ENCODE measurements around the gene DNASE1L1. TPM values are rescaled to one million over a fixed set of nuclear protein-coding genes. Genes with fewer than 3 reads are reported as not detected.

DNASE1L1 gene
- total and polyA plus RNA-seq, 2 donors (not counting 1 experiment from before 2014, with no cell fraction given) = 24.6 to 49.2 TPM

DNA sequence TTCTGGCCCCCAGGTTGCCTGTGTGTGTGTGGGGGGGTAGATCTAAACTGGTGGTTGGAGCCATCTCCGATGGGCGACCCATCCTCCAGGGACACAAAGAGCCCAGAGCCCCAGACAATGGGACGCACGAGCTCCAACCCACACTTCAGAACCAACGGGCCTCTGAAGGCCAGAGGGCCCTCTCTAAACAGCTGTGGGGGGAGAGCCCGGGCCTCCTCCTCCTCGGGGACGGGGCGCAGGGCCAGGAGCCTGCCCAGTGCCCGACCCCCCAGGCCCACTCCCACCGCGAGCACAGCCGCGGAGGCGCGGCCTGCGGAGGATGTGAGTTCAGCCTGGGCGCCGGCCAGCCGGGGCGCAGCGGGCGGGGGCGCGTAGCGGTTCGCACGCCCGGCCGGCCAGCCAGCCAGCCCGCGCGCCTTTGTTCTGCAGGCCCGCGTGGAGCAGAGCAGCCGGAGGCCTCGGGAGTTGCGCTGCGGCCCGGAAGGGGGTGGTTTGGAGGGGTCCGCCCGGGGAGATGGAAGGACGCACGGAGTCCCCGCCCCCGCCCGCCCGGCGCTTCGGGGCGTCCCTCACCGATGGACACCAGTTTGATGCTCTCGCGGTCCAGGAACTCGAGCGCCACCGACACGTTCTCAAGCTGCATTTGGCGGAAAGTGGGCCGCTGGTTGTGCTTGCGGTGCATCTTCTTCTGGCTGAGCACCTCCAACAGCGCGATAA is 38.6 kb downstream of the DNASE1L1 start:
- intact Hi-C loops (cut with micrococcal nuclease) = loop anchor here (1.0 to 10.0 kb wide), 4 partner anchors 9 to 444 kb away; partner anchors contain the start of genes ARHGAP4, EMD, FAM3A and MECP2
- H3K4me2 ChIP-seq (replicated peaks; ENCODE audit: low read depth, low read length, poor library complexity, severe bottlenecking) = peak overlapping the region; percentile 80
- H3K79me2 ChIP-seq (ENCODE audit: control insufficient read depth, insufficient read depth, low read length) = peaks cover 49% of the 10 kb centered on the region
- no peaks in the 10 kb centered on the region for H3K9me3 ChIP-seq (ENCODE audit: control extremely low read depth in 1 of 3, control insufficient read depth in 2 of 3, insufficient read depth in 1 of 3, low read length in 2 of 3)
- ChIA-PET POLR2A (interaction anchor here (0.5 to 2.5 kb wide), 15 partner anchors 9 to 402 kb away, joined by 3 to 14 read pairs (median 6); partner anchors contain the start of genes EMD, HCFC1 and RPL10), CTCF (interaction anchor here (1.3 kb wide), 1 partner anchor 165 kb away, joined by 3 read pairs; no protein-coding TSS in a partner anchor)
- Mint-ChIP-seq H3K27ac (peak overlapping the region; percentile 88), H3K4me3 (peak overlapping the region; percentile 93), H3K9me3 (ENCODE audit: insufficient read depth) (no peaks in the 10 kb centered on the region), H3K27me3 (no peaks in the 10 kb centered on the region), H3K4me1 (peaks cover 25% of the 10 kb centered on the region)
- H3K27me3 ChIP-seq (replicated peaks in 1 of 4; ENCODE audit: control extremely low read depth in 1 of 4, control insufficient read depth in 3 of 4, insufficient read depth in 4 of 4, low read length in 3 of 4) = no peaks in the 10 kb centered on the region
- peak overlapping the region; percentile 45 to 81 (median 75) for H3K4me3 ChIP-seq (ENCODE audit: control extremely low read depth in 1 of 5, extremely low read depth in 1 of 5, insufficient read depth in 1 of 5, low read depth in 2 of 5, low read length in 4 of 5)
- H3K36me3 ChIP-seq (replicated peaks in 1 of 2; ENCODE audit: control extremely low read depth in 1 of 2, control insufficient read depth in 1 of 2, extremely low read depth in 1 of 2, insufficient read depth in 2 of 2, low read length in 1 of 2) = peaks cover 0 to 26% of the 10 kb centered on the region in 2 experiments
- under 1% methylated on average over 48 of the region's 63 CpGs for WGBS (ENCODE audit: insufficient coverage)
- peak overlapping the region; percentile 86 to 90 for H3K27ac ChIP-seq (ENCODE audit: low read length in 2 of 2)
- ATAC-seq (ENCODE audit: low read depth) = no peak
- DNase-seq = peak; percentile 42
- TF ChIP-seq, protein P1, sequence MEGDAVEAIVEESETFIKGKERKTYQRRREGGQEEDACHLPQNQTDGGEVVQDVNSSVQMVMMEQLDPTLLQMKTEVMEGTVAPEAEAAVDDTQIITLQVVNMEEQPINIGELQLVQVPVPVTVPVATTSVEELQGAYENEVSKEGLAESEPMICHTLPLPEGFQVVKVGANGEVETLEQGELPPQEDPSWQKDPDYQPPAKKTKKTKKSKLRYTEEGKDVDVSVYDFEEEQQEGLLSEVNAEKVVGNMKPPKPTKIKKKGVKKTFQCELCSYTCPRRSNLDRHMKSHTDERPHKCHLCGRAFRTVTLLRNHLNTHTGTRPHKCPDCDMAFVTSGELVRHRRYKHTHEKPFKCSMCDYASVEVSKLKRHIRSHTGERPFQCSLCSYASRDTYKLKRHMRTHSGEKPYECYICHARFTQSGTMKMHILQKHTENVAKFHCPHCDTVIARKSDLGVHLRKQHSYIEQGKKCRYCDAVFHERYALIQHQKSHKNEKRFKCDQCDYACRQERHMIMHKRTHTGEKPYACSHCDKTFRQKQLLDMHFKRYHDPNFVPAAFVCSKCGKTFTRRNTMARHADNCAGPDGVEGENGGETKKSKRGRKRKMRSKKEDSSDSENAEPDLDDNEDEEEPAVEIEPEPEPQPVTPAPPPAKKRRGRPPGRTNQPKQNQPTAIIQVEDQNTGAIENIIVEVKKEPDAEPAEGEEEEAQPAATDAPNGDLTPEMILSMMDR (IDR thresholded peaks at IDR 0.05) = no peak
- no peak for TF ChIP-seq EZH2 (IDR thresholded peaks at IDR 0.05; ENCODE audit: borderline replicate concordance, insufficient read depth, low read depth, low read length, poor library complexity, severe bottlenecking)
- H3K4me1 ChIP-seq (ENCODE audit: control insufficient read depth in 2 of 2, insufficient read depth in 2 of 2, low read length in 2 of 2) = peaks cover 32 to 56% of the 10 kb centered on the region in 2 donors
- peak overlapping the region; percentile 73 for H3K9ac ChIP-seq (ENCODE audit: low read length)
- peaks cover 11% of the 10 kb centered on the region for H4K20me1 ChIP-seq (ENCODE audit: control insufficient read depth, insufficient read depth, low read length, poor library complexity, severe bottlenecking)
- no peak overlapping the region for H2AFZ ChIP-seq (ENCODE audit: insufficient read depth, low read depth, low read length, poor library complexity, severe bottlenecking)

Measured in B cell (primary cell).